Metanephros (tissue), 1 donor: ENCODE data around the gene ITPR1. TPM values are rescaled to one million over a fixed set of nuclear protein-coding genes. Genes with fewer than 3 reads are reported as not detected.

Experiments used
- total RNA-seq: library from RNA; depleted of rRNA; stranded (reverse); fragments of >200 nt; gene quantifications from one replicate; pipeline ENCODE4 v1.2.3, GENCODE V29; 2014

The ITPR1 gene
- 122 TPM for total RNA-seq

GRCh38 chr3:4493014-4493940, at the start of gene ITPR1:
Gene ITPR1, plus strand, starts transcription at chr3:4493348. Its CDS starts 23,144 bp downstream, at chr3:4516492.

GRCh38 chr3:4466741-4467521, 26.2 kb upstream of the ITPR1 start, which contains the start of gene SUMF1:
Gene SUMF1, minus strand, starts transcription at chr3:4467269. Its CDS starts 24 bp downstream, at chr3:4467245.

Other genes starting within 250 kb of the ITPR1 start
- gene SETMAR, start 190.0 kb upstream of the ITPR1 start, total RNA-seq: 18.6 TPM
- gene SUMF1, start 26.1 kb upstream of the ITPR1 start, total RNA-seq: 55.8 TPM